SKM-1 treated with dmso at 0.1 percent for 144 hours (cell line): ENCODE measurements around the gene ERBIN.
A peak's percentile ranks its signal among the peaks of the same experiment; 100 is the strongest.
"Not testable (repeated sequence)": the region's sequence is repeated elsewhere in the genome, so short reads cannot be mapped to it uniquely, and the experiment has no call there.

Experiments used
- DNase-seq: peaks from one replicate; lab custom pipeline; 2025; ENCODE audit not compliant: unreplicated experiment; lab: John Stamatoyannopoulos, UW

ERBIN gene

GRCh38 chr5:65926276-65926783 is at the start of gene ERBIN:
ERBIN (plus strand) TSS chr5:65926575; CDS start chr5:65992719, 66,144 bp downstream.
- peak; percentile 58 for DNase-seq

- DNase-seq: no peak
These were observed 49.4 kb upstream of the ERBIN start for GRCh38 chr5:65876970-65877369.

- DNase-seq: not testable (repeated sequence)
These were observed 46.6 kb upstream of the ERBIN start for GRCh38 chr5:65879668-65880256.

- no peak for DNase-seq
These were observed 45.8 kb upstream of the ERBIN start for GRCh38 chr5:65880496-65881072.

- no peak for DNase-seq
These were observed 44.1 kb upstream of the ERBIN start for GRCh38 chr5:65882278-65882677.

- no peak for DNase-seq
These were observed 42.9 kb upstream of the ERBIN start for GRCh38 chr5:65883461-65883860.

GRCh38 chr5:65886387-65886786 is 40.0 kb upstream of the ERBIN start:
- DNase-seq: no peak

- DNase-seq: not testable (repeated sequence)
These were observed 34.4 kb upstream of the ERBIN start for GRCh38 chr5:65892024-65892423.

- no peak for DNase-seq
These were observed 33.6 kb upstream of the ERBIN start for GRCh38 chr5:65892801-65893200.

GRCh38 chr5:65893749-65894430 is 32.5 kb upstream of the ERBIN start:
- DNase-seq: no peak

GRCh38 chr5:65895891-65896290 is 30.5 kb upstream of the ERBIN start:
- no peak for DNase-seq

GRCh38 chr5:65900746-65901145 is 25.6 kb upstream of the ERBIN start:
- DNase-seq: no peak

GRCh38 chr5:65902104-65902503 is 24.3 kb upstream of the ERBIN start:
- DNase-seq: no peak

GRCh38 chr5:65903581-65903980 is 22.8 kb upstream of the ERBIN start:
- DNase-seq: no peak

GRCh38 chr5:65906256-65906655 is 20.1 kb upstream of the ERBIN start:
- DNase-seq: no peak

GRCh38 chr5:65907135-65907534 is 19.2 kb upstream of the ERBIN start:
- DNase-seq: no peak

- DNase-seq: peak; percentile 19
These were observed 15.7 kb upstream of the ERBIN start for GRCh38 chr5:65910711-65911110.

GRCh38 chr5:65912311-65912710 is 14.1 kb upstream of the ERBIN start:
- no peak for DNase-seq

GRCh38 chr5:65913519-65913918 is 12.9 kb upstream of the ERBIN start:
- no peak for DNase-seq

- no peak for DNase-seq
These were observed 11.7 kb upstream of the ERBIN start for GRCh38 chr5:65914641-65915196.

GRCh38 chr5:65915661-65916060 is 10.7 kb upstream of the ERBIN start:
- not testable (repeated sequence) for DNase-seq

- DNase-seq: no peak
These were observed 10.3 kb upstream of the ERBIN start for GRCh38 chr5:65916066-65916465.
